ENCODE results near the gene HSPB2. TPM values are rescaled to one million over a fixed set of nuclear protein-coding genes. Genes with fewer than 3 reads are reported as not detected.

Gene HSPB2
- total RNA-seq, 4 donors from 2014 or later = 3.1 TPM; not detected in 3

- no peak for DNase-seq (ENCODE audit: low spot score in 2 of 2)
- WGBS = 51% methylated on average over 4 of the region's 4 CpGs
Observed at GRCh38 chr11:111935317-111936039, 22.9 kb downstream of the HSPB2 start.

DNA sequence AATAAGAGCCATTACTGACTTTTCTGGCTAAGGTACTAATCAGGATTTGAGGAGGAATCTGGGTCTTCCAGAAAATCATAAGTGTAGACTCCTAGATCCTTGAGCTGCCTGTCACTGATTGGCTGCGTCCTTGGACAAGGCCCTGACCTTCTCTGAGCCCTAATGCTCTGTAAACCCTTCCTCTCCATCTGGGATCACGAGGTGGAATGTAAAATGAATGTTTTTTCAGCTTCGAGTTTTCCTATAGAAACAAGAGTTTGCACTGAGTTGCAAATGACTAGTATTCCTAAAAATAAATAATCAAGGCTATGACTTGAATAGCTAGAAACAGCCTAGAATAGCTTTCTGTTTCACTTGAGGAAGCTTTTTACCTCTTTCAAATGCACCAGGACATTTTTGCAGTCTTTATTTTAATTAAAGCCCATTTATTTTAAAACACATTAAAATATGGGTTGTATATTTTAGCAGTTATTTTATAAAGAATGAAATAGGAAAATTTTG lies 23.6 kb downstream of the HSPB2 start:
- no peak for DNase-seq (ENCODE audit: low spot score in 2 of 2)
- Histone ChIP-seq H3K4me1 (peaks cover 39% of the 10 kb centered on the region), H3K27me3 (no peaks in the 10 kb centered on the region), H3K9me3 (no peaks in the 10 kb centered on the region), H3K4me3 (peak overlapping the region; percentile 78), H3K36me3 (no peaks in the 10 kb centered on the region), H3K27ac (peak overlapping the region; percentile 65)
- 57% methylated on average over 3 of the region's 3 CpGs for WGBS
- TF ChIP-seq CTCF (IDR thresholded peaks at IDR 0.05) = no peak
- TF ChIP-seq EP300 (IDR thresholded peaks at IDR 0.05) = no peak
- TF ChIP-seq POLR2AphosphoS5 (IDR thresholded peaks at IDR 0.05) = no peak
- TF ChIP-seq POLR2A (IDR thresholded peaks at IDR 0.05) = no peak

More at GRCh38 chr11:111935317-111936039, 22.9 kb downstream of the HSPB2 start:
- Histone ChIP-seq H3K27ac (peak overlapping the region; percentile 65), H3K27me3 (no peaks in the 10 kb centered on the region), H3K4me1 (peaks cover 39% of the 10 kb centered on the region), H3K9me3 (no peaks in the 10 kb centered on the region), H3K4me3 (no peak overlapping the region), H3K36me3 (no peaks in the 10 kb centered on the region)
- TF ChIP-seq CTCF (IDR thresholded peaks at IDR 0.05) = no peak

GRCh38 chr11:111937461-111937769 lies 24.9 kb downstream of the HSPB2 start:
- TF ChIP-seq CTCF (IDR thresholded peaks at IDR 0.05) (no peak), POLR2AphosphoS5 (IDR thresholded peaks at IDR 0.05) (no peak), EP300 (IDR thresholded peaks at IDR 0.05) (no peak), POLR2A (IDR thresholded peaks at IDR 0.05) (no peak)
- no peaks in the 10 kb centered on the region for H3K36me3 ChIP-seq
- peak overlapping the region; percentile 65 for H3K27ac ChIP-seq
- WGBS = no CpG with 5 or more reads among the region's 9 CpGs
- no peaks in the 10 kb centered on the region for H3K27me3 ChIP-seq
- no peak for DNase-seq (ENCODE audit: low spot score in 2 of 2)
- H3K9me3 ChIP-seq = no peaks in the 10 kb centered on the region
- H3K4me1 ChIP-seq = peaks cover 41% of the 10 kb centered on the region
- peak overlapping the region; percentile 78 for H3K4me3 ChIP-seq

- TF ChIP-seq CTCF (IDR thresholded peaks at IDR 0.05) (no peak), POLR2AphosphoS5 (IDR thresholded peaks at IDR 0.05) (no peak), POLR2A (IDR thresholded peaks at IDR 0.05) (no peak), EP300 (IDR thresholded peaks at IDR 0.05) (no peak)
- Histone ChIP-seq H3K4me3 (peak overlapping the region; percentile 78), H3K27me3 (no peaks in the 10 kb centered on the region), H3K36me3 (no peaks in the 10 kb centered on the region), H3K27ac (peak overlapping the region; percentile 65), H3K4me1 (peaks cover 41% of the 10 kb centered on the region), H3K9me3 (no peaks in the 10 kb centered on the region)
- no peak for DNase-seq (ENCODE audit: low spot score in 2 of 2)
- 83% methylated on average over 5 of the region's 7 CpGs for WGBS
Observed at GRCh38 chr11:111937844-111938243, 25.3 kb downstream of the HSPB2 start.

GRCh38 chr11:111938687-111939160 lies 26.2 kb downstream of the HSPB2 start:
- no peaks in the 10 kb centered on the region for H3K27me3 ChIP-seq
- H3K36me3 ChIP-seq = no peaks in the 10 kb centered on the region
- H3K9me3 ChIP-seq = no peaks in the 10 kb centered on the region
- no peak for DNase-seq (ENCODE audit: low spot score in 2 of 2)
- no peak for TF ChIP-seq POLR2AphosphoS5 (IDR thresholded peaks at IDR 0.05)
- TF ChIP-seq POLR2A (IDR thresholded peaks at IDR 0.05) = no peak
- TF ChIP-seq CTCF (IDR thresholded peaks at IDR 0.05) = no peak
- TF ChIP-seq EP300 (IDR thresholded peaks at IDR 0.05) = no peak
- H3K27ac ChIP-seq = peak overlapping the region; percentile 65
- no peak overlapping the region for H3K4me3 ChIP-seq
- peaks cover 41% of the 10 kb centered on the region for H3K4me1 ChIP-seq
- 21% methylated on average over 7 of the region's 7 CpGs for WGBS
